ENCODE results near the gene SCAMP5.
A peak's percentile ranks its signal among the peaks of the same experiment; 100 is the strongest.

Gene SCAMP5

DNA sequence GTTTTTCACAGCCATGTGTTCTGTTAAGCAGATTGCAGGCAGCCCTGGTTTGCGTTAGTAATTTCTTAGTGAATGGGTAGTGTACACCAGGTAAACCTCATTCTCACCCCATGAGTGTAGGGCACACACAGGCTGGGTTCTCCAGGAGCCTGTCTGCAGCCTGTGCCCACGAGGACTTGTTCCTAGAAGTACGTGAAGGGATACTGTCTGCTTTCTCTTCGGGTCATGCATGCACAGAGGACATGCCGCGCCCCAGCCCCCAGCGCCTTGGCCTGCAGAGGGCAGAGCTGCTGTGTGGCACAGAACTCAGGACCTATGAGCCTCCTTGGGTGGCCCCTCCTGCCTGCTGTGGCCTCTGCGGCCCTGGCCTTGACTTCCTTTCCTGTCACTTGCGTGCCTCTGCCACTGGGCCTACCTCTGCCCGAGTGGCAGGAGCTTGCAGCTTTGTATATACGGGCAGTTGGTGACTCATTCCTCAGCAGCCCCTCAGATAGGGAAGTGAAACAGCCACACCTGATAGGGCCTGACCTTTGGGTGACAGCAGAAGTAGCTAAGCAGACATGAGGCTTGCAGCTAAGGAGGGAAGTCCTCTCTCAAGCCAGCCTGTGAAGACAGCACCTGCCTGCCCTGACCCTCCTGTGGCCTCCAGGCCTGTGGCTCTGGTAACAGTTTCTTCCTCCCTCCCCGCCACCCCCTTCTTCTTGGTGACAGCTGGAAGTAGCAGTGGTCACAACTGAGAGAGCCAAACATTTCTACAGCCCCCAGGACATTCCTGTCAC is 47.6 kb downstream of the SCAMP5 start:
- H3K4me3 ChIP-seq (ENCODE audit: low read depth, low read length): no peak overlapping the region

DNA sequence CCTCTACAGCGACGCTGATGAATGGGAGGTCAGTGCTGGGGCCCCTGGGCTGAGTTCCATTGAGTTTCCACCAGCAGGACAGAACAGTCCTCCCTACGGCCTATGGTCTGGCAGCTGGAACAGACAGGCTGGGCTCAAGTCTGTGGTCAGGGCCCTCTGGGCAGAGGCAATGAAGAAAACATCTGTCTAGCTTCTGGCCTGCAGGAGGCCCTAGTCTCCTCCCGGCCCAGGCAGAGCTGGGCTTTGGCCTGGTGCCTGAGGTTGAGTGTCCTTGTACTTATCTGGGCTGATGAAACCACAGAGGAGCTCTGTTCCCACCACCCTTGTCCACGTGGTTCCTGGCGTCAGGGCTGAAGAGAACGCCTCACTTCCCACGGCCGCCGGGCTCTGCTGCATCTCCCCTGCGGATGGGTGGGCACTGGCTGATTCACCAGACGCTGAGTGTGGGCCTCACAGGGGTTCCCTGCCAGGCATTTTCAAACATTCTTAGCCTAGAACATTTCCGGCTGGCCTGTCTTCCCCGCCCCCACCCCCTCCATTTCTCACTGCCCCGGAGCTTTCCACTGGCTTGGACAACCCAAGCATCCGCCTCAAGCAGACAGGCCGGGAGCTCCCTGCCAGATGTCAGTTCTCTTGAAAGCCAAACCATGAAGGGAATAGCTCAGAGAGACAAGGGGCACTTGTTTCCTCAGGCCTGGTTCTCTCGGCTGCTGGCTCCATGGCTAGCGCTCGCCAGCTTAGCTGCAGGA is 48.3 kb downstream of the SCAMP5 start:
- no peak for DNase-seq (ENCODE audit: low read depth)
- H3K4me3 ChIP-seq (ENCODE audit: low read depth, low read length): no peak overlapping the region

More for the DNA sequence above, 47.6 kb downstream of the SCAMP5 start:
- TF ChIP-seq, protein P1, sequence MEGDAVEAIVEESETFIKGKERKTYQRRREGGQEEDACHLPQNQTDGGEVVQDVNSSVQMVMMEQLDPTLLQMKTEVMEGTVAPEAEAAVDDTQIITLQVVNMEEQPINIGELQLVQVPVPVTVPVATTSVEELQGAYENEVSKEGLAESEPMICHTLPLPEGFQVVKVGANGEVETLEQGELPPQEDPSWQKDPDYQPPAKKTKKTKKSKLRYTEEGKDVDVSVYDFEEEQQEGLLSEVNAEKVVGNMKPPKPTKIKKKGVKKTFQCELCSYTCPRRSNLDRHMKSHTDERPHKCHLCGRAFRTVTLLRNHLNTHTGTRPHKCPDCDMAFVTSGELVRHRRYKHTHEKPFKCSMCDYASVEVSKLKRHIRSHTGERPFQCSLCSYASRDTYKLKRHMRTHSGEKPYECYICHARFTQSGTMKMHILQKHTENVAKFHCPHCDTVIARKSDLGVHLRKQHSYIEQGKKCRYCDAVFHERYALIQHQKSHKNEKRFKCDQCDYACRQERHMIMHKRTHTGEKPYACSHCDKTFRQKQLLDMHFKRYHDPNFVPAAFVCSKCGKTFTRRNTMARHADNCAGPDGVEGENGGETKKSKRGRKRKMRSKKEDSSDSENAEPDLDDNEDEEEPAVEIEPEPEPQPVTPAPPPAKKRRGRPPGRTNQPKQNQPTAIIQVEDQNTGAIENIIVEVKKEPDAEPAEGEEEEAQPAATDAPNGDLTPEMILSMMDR (IDR thresholded peaks at IDR 0.05; ENCODE audit: control insufficient read depth, extremely low read depth, insufficient read depth): peak; percentile 21; the same call in 1 of the 2 replicates
- no peak for DNase-seq (ENCODE audit: low read depth)

DNA sequence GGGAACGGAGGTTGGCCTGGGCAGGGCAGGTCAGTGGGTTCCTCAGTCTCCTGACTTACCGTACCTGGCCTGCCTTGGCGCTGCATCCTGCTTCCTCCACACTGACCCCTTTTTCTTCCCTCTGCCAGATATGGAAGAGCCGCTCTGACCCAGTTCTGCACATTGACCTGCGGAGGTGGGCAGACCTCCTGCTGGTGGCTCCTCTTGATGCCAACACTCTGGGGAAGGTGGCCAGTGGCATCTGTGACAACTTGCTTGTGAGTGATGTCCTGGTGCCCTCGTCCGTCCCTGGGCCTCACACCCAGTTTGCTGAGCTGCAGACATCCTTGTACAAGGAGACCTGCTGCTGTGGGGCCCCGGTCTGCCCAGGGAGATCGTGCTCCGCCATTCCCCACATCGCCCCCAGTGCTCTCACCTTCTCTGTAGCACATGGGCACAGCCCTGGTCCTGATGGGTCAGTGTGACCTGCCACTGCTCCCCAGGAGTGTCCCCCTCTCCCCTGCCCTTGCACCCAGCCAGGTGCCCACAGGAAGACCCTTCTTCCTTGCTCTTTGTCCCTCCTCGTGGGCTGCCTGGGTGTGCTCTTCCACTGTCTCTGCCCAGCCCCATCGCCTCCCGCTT is 49.0 kb downstream of the SCAMP5 start:
- no peak overlapping the region for H3K4me3 ChIP-seq (ENCODE audit: low read depth, low read length)
- TF ChIP-seq, protein P1 (IDR thresholded peaks at IDR 0.05; ENCODE audit: control insufficient read depth, extremely low read depth, insufficient read depth): no peak
- no peak for DNase-seq (ENCODE audit: low read depth)

More for the DNA sequence above, 48.3 kb downstream of the SCAMP5 start:
- TF ChIP-seq, protein P1 (IDR thresholded peaks at IDR 0.05; ENCODE audit: control insufficient read depth, extremely low read depth, insufficient read depth): no peak

DNA sequence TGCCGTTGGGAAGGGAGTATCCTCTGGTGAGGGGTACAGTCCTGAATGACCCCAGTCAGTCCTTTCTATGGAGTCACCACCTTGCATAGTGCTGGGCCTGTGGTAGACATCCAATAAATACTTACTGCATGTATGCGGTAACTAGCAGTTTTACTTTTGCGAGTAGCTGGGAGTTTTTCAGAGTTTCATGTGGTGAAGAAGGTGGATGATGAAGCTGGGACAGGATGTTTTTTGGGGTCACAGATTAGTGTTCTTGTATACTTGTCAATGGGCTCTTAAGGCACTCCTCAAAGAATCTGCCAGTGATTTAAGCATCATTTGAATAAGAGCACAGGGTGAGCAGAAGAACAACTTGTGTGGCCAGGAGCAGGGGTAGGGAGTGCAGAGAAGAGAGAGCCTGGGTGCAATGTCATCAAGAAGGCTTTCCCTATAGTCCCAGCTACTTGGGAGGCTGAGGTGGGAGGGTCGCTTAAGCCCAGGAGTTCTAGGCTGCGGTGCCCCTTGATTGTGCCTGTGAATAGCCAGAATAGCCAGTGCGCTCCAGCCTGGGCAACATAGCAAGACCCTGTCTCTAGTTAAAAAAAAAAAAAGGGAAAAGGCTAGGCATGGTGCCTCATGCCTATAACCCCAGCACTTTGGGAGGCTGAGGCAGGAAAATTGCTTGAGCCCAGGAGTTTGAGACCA is 50.1 kb downstream of the SCAMP5 start:
- TF ChIP-seq, protein P1 (IDR thresholded peaks at IDR 0.05; ENCODE audit: control insufficient read depth, extremely low read depth, insufficient read depth): no peak
- DNase-seq (ENCODE audit: low read depth): no peak

DNA sequence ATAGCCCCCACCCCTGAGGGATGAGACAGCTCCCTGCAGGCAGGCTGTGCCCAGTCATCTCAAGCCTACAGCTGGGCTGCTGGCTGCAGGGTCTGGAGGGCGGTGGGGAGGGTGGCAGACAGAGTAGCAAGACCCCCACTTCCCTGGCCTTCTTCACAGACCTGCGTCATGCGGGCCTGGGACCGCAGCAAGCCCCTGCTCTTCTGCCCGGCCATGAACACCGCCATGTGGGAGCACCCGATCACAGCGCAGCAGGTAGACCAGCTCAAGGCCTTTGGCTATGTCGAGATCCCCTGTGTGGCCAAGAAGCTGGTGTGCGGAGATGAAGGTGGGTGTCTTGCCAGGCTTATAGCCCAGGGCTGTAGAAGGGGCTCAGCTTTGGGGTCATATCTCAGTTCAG is 53.0 kb downstream of the SCAMP5 start:
- DNase-seq (ENCODE audit: low read depth): no peak
- no peak overlapping the region for H3K4me3 ChIP-seq (ENCODE audit: low read depth, low read length)
- TF ChIP-seq, protein P1 (IDR thresholded peaks at IDR 0.05; ENCODE audit: control insufficient read depth, extremely low read depth, insufficient read depth): no peak

More for the DNA sequence above, 50.1 kb downstream of the SCAMP5 start:
- no peak overlapping the region for H3K4me3 ChIP-seq (ENCODE audit: low read depth, low read length)

DNA sequence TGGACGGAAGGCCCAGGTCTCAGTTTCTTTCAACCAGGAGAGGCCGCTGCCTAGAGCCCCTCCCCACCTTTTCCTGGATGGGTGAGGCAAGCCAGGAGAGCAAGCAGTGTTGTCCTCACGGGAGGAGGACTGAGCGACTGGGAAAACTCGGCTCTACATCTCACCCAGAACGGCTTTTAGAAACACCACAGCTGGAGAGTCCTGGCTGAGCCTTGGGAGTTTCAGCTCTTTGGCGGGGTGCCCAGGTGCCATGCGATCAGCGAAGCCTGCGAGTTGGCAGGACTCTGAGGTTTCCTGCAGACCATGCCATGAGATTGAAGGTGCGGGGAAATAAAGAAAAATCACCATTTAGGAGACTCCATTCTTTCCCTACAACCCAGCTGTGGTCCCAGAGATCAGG is 54.0 kb downstream of the SCAMP5 start:
- H3K4me3 ChIP-seq (ENCODE audit: low read depth, low read length): no peak overlapping the region
- DNase-seq (ENCODE audit: low read depth): peak; percentile 67
- TF ChIP-seq, protein P1 (IDR thresholded peaks at IDR 0.05; ENCODE audit: control insufficient read depth, extremely low read depth, insufficient read depth): no peak
